A549 (cell line): Measurements from ENCODE around the gene DDX17. TPM values are rescaled to one million over a fixed set of nuclear protein-coding genes. Genes with fewer than 3 reads are reported as not detected.

Experiments
- ATAC-seq, 2 experiments: fragments of 200-7000 bp in 1 of 2; fragments of >200 bp in 1 of 2; cut with Nextera tagmentation in 1 of 2; cut with Tn5 transposase in 1 of 2; 3 replicates each; pipeline versions ENCODE4 v1.8.0 to v1.9.1; 2018 to 2020; ENCODE audit warnings: mild to moderate bottlenecking in 1 of 2, moderate library complexity in 1 of 2
- CTCF ChIA-PET: fragments of 300-600 bp; sonication (Branson Sonifier 250); formaldehyde crosslinking; extraction: SDS; loops from one replicate; lab custom pipeline; 2021; ENCODE audit warnings: antibody characterized with exemption, inconsistent platforms; lab: Yijun Ruan, JAX
- POLR2A ChIA-PET: fragments of 350-600 bp; formaldehyde crosslinking; extraction: SDS; loops from one replicate; lab custom pipeline; 2021; ENCODE audit warnings: antibody characterized with exemption, inconsistent platforms; lab: Yijun Ruan, JAX
- DNase-seq, 2 experiments: peaks; one replicate each; pipeline versions ENCODE4 v3.0.0 to v3.0.0-alpha.2; 2011 to 2016; ENCODE audit warnings: low read depth in 1 of 2, low spot score in 1 of 2
- FAIRE-seq: peaks from 2 replicates; lab custom pipeline; 2011; peaks lifted over from hg19 to GRCh38; lab: Jason Lieb, UNC
- H3K27ac ChIP-seq, 2 experiments: fragments of >200 bp; sonication (Bioruptor Twin); formaldehyde crosslinking; 3 replicates each; pipeline ENCODE4 v1.5.1; 2016 to 2017
- H3K4me1 ChIP-seq: fragments of >200 bp; sonication (Bioruptor Twin); formaldehyde crosslinking; 3 replicates; pipeline ENCODE4 v1.6.1; 2016
- H3K4me2 ChIP-seq: fragments of >200 bp; sonication (Bioruptor Twin); formaldehyde crosslinking; 3 replicates; pipeline ENCODE4 v1.6.1; 2016
- H3K4me3 ChIP-seq: fragments of >200 bp; sonication (Bioruptor Twin); formaldehyde crosslinking; 3 replicates; pipeline ENCODE4 v1.5.1; 2016
- H3K9me3 ChIP-seq: fragments of >200 bp; sonication (Bioruptor Twin); formaldehyde crosslinking; 3 replicates; pipeline ENCODE4 v1.6.1; 2016
- EHF ChIP-seq: fragments of 250-450 bp; sonication (Bioruptor Pico); IDR thresholded peaks from 2 replicates; pipeline ENCODE4 v1.5.0; 2020; ENCODE audit warnings: mild to moderate bottlenecking
- EP300 ChIP-seq, 2 experiments: fragments of >200 bp; sonication (Bioruptor Twin); formaldehyde crosslinking; IDR thresholded peaks; 2 replicates in 1 of 2; 3 replicates in 1 of 2; pipeline ENCODE4 v1.6.1; 2016 to 2017
- FOSB ChIP-seq: fragments of 250-450 bp; sonication (Bioruptor Pico); IDR thresholded peaks from 2 replicates; pipeline ENCODE4 v1.5.0; 2020; ENCODE audit warnings: mild to moderate bottlenecking, moderate library complexity
- FOSL2 ChIP-seq, 2 experiments: fragments of 450-650 bp in 1 of 2; fragments of >200 bp in 1 of 2; sonication (Bioruptor Twin) in 1 of 2; formaldehyde crosslinking; IDR thresholded peaks; 2 replicates each; pipeline versions ENCODE4 v1.5.0 to v1.6.1; 2016 to 2020; ENCODE audit warnings: mild to moderate bottlenecking in 1 of 2, moderate library complexity in 1 of 2
- FOXS1 ChIP-seq: fragments of 250-450 bp; sonication (Bioruptor Pico); IDR thresholded peaks from 2 replicates; pipeline ENCODE4 v1.5.0; 2020; ENCODE audit warnings: mild to moderate bottlenecking, moderate library complexity
- GATA3 ChIP-seq: IDR thresholded peaks from 2 replicates; pipeline ENCODE4 v1.6.1; 2012; ENCODE audit warnings: borderline replicate concordance
- HOXB5 ChIP-seq: fragments of 250-450 bp; sonication (Bioruptor Pico); IDR thresholded peaks from 2 replicates; pipeline ENCODE4 v1.5.0; 2020; ENCODE audit warnings: mild to moderate bottlenecking, moderate library complexity
- JUN ChIP-seq, 2 experiments: fragments of >200 bp; sonication (Bioruptor Twin); formaldehyde crosslinking; IDR thresholded peaks; 2 replicates in 1 of 2; 3 replicates in 1 of 2; pipeline ENCODE4 v1.6.1; 2016 to 2017
- MAFK ChIP-seq: fragments of 450-650 bp; IDR thresholded peaks from 2 replicates; pipeline ENCODE4 v1.6.1; 2014; ENCODE audit not compliant: partially characterized antibody
- MAZ ChIP-seq: fragments of 150-350 bp; IDR thresholded peaks from 2 replicates; pipeline ENCODE4 v1.6.1; 2014; ENCODE audit warnings: antibody characterized with exemption, low read depth, low read length, borderline replicate concordance
- NPAS2 ChIP-seq: fragments of 250-450 bp; sonication (Bioruptor Pico); IDR thresholded peaks from 2 replicates; pipeline ENCODE4 v1.8.0; 2022; ENCODE audit warnings: mild to moderate bottlenecking, moderate library complexity, borderline replicate concordance
- NR3C1 ChIP-seq: fragments of >200 bp; sonication (Bioruptor Twin); formaldehyde crosslinking; IDR thresholded peaks from 3 replicates; pipeline ENCODE4 v1.6.1; 2017
- PHF8 ChIP-seq: fragments of 200-600 bp; sonication (generic); IDR thresholded peaks from 2 replicates; pipeline ENCODE4 v1.6.1; 2016; ENCODE audit warnings: low read depth, mild to moderate bottlenecking, antibody characterized with exemption, moderate library complexity, borderline replicate concordance
- TP53 ChIP-seq: fragments of 250-450 bp; sonication (Bioruptor Pico); IDR thresholded peaks from 2 replicates; pipeline ENCODE4 v1.5.0; 2021; ENCODE audit warnings: mild to moderate bottlenecking, moderate library complexity
- ZC3H11A ChIP-seq: fragments of 450-650 bp; IDR thresholded peaks from 2 replicates; pipeline ENCODE4 v1.6.1; 2014; ENCODE audit warnings: antibody characterized with exemption, mild to moderate bottlenecking
- WGBS: methylation state at CpG from one replicate; pipeline ENCODE4 v1.1.6; 2017; ENCODE audit errors: missing lambda C conversion rate; 5-methylcytosine and 5-hydroxymethylcytosine counted together
- polyA plus RNA-seq, 4 experiments: library from polyadenylated mRNA; depleted of rRNA in 3 of 4; stranded (reverse); fragments of >200 nt; fragmentation: RNase III in 1 of 4; extraction: RNeasy Plus Mini Kit Qiagen cat#74134 plus additional on column Dnase treatment in 1 of 4; gene quantifications; 2 replicates in 3 of 4; 3 replicates in 1 of 4; pipeline ENCODE4 v1.2.3, GENCODE V29; 2011 to 2017
- TF ChIP-seq, protein P1 (sequence below): fragments of 250-450 bp; sonication (Bioruptor Pico); IDR thresholded peaks from 2 replicates; pipeline ENCODE4 v1.5.0; 2020; ENCODE audit warnings: low read depth, mild to moderate bottlenecking, moderate library complexity
- TF ChIP-seq, protein P2 (sequence below): fragments of 450-650 bp; IDR thresholded peaks from 2 replicates; pipeline ENCODE4 v1.6.1; 2014; ENCODE audit warnings: antibody characterized with exemption
- TF ChIP-seq, protein P3 (sequence below): fragments of >200 bp; sonication (Bioruptor Twin); formaldehyde crosslinking; IDR thresholded peaks from 3 replicates; pipeline ENCODE4 v1.5.1; 2016
- TF ChIP-seq, protein P4 (sequence below): fragments of 200-600 bp; sonication (generic); IDR thresholded peaks from 2 replicates; pipeline ENCODE4 v1.6.1; 2016; ENCODE audit warnings: antibody characterized with exemption, mild to moderate bottlenecking, moderate library complexity

The DDX17 gene
- polyA plus RNA-seq, 2 of the 4 experiments (the other 2 are of a cell fraction) = 117 to 292 TPM

DNA sequence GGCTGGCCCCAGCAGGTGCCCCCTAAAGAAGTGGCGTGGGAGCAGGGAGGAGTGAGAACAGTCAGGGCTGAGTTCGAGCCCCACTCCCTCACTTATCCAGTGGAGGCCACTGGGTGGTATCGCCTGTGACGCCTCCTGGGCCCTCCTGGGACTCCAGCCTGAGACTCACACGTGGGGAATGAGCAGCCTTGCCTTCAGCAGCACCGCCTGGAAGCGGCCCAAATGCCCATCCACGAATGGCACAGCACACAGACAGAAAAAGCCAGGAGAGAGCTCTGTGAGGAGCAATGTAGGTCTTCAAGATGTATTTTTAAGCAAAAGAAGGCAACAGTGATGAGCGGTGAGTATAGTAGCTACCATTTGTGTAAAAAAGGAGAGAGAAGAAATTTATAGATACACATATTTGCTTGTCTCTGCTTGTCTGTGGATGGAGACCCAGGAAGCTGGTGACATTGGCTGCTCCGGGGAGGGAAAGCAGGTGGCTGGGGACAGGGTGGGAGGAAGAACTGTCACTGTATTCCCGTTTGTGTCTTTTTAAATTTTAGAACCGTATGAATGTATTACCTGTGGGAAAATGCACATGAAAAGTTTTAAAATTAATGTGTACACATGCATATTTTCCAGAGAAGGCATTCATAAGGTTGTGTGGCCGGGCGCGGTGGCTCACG lies 64.4 kb downstream of the DDX17 start:
- Histone ChIP-seq H3K27ac (no peak overlapping the region), H3K4me2 (no peak overlapping the region), H3K4me1 (no peaks in the 10 kb centered on the region), H3K4me3 (no peak overlapping the region), H3K9me3 (no peaks in the 10 kb centered on the region)
- ChIA-PET POLR2A (no interaction called here), CTCF (interaction anchor here (1.3 kb wide), 1 partner anchor 11 kb away, joined by 3 read pairs; no protein-coding TSS in a partner anchor)
- TF ChIP-seq MAZ (no peak), HOXB5 (CRISPR knock-in tag) (no peak), JUN (IDR thresholded peaks at IDR 0.05) (no peak), EHF (CRISPR knock-in tag) (no peak), NPAS2 (CRISPR knock-in tag) (no peak), FOSB (no peak), GATA3 (no peak), PHF8 (no peak), MAFK (no peak), ZC3H11A (no peak), FOSL2 (IDR thresholded peaks at IDR 0.05) (no peak), FOSL2 (CRISPR knock-in tag; IDR thresholded peaks at IDR 0.05) (no peak), NR3C1 (no peak), TP53 (CRISPR knock-in tag) (no peak), FOXS1 (CRISPR knock-in tag) (no peak), EP300 (IDR thresholded peaks at IDR 0.05) (no peak)
- TF ChIP-seq, protein P1, sequence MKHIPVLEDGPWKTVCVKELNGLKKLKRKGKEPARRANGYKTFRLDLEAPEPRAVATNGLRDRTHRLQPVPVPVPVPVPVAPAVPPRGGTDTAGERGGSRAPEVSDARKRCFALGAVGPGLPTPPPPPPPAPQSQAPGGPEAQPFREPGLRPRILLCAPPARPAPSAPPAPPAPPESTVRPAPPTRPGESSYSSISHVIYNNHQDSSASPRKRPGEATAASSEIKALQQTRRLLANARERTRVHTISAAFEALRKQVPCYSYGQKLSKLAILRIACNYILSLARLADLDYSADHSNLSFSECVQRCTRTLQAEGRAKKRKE = no peak
- TF ChIP-seq, protein P2, sequence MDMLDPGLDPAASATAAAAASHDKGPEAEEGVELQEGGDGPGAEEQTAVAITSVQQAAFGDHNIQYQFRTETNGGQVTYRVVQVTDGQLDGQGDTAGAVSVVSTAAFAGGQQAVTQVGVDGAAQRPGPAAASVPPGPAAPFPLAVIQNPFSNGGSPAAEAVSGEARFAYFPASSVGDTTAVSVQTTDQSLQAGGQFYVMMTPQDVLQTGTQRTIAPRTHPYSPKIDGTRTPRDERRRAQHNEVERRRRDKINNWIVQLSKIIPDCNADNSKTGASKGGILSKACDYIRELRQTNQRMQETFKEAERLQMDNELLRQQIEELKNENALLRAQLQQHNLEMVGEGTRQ = no peak
- TF ChIP-seq, protein P3, sequence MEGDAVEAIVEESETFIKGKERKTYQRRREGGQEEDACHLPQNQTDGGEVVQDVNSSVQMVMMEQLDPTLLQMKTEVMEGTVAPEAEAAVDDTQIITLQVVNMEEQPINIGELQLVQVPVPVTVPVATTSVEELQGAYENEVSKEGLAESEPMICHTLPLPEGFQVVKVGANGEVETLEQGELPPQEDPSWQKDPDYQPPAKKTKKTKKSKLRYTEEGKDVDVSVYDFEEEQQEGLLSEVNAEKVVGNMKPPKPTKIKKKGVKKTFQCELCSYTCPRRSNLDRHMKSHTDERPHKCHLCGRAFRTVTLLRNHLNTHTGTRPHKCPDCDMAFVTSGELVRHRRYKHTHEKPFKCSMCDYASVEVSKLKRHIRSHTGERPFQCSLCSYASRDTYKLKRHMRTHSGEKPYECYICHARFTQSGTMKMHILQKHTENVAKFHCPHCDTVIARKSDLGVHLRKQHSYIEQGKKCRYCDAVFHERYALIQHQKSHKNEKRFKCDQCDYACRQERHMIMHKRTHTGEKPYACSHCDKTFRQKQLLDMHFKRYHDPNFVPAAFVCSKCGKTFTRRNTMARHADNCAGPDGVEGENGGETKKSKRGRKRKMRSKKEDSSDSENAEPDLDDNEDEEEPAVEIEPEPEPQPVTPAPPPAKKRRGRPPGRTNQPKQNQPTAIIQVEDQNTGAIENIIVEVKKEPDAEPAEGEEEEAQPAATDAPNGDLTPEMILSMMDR = no peak
- TF ChIP-seq, protein P4, sequence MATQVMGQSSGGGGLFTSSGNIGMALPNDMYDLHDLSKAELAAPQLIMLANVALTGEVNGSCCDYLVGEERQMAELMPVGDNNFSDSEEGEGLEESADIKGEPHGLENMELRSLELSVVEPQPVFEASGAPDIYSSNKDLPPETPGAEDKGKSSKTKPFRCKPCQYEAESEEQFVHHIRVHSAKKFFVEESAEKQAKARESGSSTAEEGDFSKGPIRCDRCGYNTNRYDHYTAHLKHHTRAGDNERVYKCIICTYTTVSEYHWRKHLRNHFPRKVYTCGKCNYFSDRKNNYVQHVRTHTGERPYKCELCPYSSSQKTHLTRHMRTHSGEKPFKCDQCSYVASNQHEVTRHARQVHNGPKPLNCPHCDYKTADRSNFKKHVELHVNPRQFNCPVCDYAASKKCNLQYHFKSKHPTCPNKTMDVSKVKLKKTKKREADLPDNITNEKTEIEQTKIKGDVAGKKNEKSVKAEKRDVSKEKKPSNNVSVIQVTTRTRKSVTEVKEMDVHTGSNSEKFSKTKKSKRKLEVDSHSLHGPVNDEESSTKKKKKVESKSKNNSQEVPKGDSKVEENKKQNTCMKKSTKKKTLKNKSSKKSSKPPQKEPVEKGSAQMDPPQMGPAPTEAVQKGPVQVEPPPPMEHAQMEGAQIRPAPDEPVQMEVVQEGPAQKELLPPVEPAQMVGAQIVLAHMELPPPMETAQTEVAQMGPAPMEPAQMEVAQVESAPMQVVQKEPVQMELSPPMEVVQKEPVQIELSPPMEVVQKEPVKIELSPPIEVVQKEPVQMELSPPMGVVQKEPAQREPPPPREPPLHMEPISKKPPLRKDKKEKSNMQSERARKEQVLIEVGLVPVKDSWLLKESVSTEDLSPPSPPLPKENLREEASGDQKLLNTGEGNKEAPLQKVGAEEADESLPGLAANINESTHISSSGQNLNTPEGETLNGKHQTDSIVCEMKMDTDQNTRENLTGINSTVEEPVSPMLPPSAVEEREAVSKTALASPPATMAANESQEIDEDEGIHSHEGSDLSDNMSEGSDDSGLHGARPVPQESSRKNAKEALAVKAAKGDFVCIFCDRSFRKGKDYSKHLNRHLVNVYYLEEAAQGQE = no peak
- 59% methylated on average over 16 of the region's 16 CpGs for WGBS
- no peak for DNase-seq
- FAIRE-seq = no peak
- ATAC-seq = peak in 1 of 2 experiments; percentile 39; a peak in 2 of 6 replicates
